Measurements from ENCODE around the gene ERICH4.

DNA sequence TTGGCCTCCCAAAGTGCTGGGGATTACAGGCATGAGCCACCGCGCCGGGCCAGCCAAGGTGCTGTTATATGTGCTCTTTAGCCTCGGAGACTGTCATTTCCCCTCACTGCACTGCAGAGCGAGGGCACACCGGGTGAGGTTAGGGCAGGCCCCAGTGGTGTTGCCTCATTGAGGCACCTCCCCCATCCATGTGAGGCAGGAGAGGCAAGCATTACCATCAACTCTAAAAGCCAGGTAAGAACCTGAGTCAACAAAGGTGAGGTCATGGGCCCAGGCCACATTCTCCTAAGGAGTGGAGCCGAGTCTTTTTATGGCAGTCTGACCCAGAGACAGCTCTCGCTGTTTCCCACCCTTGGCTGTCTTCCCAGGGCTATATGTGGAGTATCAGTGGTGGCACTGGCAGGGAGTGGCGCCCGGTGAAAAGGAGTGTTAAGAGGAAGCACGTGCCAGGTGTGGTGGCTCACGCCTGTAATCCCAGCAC is 26.7 kb upstream of the ERICH4 start:
- TF ChIP-seq, protein P1, sequence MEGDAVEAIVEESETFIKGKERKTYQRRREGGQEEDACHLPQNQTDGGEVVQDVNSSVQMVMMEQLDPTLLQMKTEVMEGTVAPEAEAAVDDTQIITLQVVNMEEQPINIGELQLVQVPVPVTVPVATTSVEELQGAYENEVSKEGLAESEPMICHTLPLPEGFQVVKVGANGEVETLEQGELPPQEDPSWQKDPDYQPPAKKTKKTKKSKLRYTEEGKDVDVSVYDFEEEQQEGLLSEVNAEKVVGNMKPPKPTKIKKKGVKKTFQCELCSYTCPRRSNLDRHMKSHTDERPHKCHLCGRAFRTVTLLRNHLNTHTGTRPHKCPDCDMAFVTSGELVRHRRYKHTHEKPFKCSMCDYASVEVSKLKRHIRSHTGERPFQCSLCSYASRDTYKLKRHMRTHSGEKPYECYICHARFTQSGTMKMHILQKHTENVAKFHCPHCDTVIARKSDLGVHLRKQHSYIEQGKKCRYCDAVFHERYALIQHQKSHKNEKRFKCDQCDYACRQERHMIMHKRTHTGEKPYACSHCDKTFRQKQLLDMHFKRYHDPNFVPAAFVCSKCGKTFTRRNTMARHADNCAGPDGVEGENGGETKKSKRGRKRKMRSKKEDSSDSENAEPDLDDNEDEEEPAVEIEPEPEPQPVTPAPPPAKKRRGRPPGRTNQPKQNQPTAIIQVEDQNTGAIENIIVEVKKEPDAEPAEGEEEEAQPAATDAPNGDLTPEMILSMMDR (IDR thresholded peaks at IDR 0.05), result no peak
- peak in 1 of 2 donors; percentile 35 for TF ChIP-seq POLR2A (IDR thresholded peaks at IDR 0.05)
